GM12865 (cell line): ENCODE results near the gene TMTC1.

Experiments
- DNase-seq: peaks from one replicate; pipeline ENCODE4 v3.0.0; 2010; ENCODE audit warnings: low read depth
- H3K4me3 ChIP-seq: 2 replicates; pipeline ENCODE4 v1.5.1; 2011; ENCODE audit warnings: mild to moderate bottlenecking, low read depth, low read length, control low read depth
- TF ChIP-seq, protein P1 (sequence below): IDR thresholded peaks from 2 replicates; pipeline ENCODE4 v1.5.1; 2011; ENCODE audit warnings: low read length, control low read depth, low read depth, inconsistent platforms; ENCODE audit not compliant: insufficient read depth; ENCODE audit errors: missing control alignments

Gene TMTC1

DNA sequence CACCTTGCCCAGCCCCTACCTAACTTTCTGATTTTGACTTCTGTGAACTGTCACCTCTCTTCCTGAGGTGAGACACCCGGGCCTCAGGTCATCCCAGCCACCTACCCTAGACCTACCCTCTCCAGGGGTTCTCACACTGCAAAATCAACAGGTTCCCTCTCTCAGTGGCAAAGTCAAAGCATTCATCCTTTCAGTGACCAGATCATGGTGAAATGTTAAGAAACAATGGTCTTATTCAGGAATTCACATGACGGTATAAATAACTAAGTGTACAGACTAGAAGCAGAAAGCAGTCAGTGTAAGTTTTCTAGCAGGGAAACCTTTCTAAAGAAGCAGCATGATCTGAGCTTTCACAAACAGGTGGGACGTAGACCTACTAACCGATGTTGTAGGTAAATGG, 133.4 kb downstream of the TMTC1 start:
- no peak for DNase-seq
- TF ChIP-seq, protein P1, sequence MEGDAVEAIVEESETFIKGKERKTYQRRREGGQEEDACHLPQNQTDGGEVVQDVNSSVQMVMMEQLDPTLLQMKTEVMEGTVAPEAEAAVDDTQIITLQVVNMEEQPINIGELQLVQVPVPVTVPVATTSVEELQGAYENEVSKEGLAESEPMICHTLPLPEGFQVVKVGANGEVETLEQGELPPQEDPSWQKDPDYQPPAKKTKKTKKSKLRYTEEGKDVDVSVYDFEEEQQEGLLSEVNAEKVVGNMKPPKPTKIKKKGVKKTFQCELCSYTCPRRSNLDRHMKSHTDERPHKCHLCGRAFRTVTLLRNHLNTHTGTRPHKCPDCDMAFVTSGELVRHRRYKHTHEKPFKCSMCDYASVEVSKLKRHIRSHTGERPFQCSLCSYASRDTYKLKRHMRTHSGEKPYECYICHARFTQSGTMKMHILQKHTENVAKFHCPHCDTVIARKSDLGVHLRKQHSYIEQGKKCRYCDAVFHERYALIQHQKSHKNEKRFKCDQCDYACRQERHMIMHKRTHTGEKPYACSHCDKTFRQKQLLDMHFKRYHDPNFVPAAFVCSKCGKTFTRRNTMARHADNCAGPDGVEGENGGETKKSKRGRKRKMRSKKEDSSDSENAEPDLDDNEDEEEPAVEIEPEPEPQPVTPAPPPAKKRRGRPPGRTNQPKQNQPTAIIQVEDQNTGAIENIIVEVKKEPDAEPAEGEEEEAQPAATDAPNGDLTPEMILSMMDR: no peak

DNA sequence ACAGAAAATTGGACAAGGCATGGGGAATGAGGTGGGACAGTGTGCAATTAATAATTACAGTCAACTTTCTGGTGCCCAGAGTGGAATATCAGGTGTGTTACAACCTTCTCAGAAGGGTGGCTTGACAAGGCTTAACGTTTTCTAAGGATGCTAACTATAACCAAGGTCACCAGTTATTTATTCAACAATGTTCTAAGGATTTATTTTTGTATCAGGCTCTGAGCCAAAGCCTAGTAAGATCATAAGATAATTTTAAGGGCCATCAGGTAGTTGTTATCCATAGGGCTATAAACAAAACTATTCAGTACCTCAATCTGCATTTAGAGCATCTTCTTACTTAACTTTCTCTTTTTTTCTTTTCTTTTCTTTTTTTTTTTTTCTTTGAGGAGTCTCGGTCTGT, 134.0 kb downstream of the TMTC1 start:
- TF ChIP-seq, protein P1: no peak
- DNase-seq: no peak

More for the DNA sequence above, 133.4 kb downstream of the TMTC1 start:
- H3K4me3 ChIP-seq: no peak overlapping the region

DNA sequence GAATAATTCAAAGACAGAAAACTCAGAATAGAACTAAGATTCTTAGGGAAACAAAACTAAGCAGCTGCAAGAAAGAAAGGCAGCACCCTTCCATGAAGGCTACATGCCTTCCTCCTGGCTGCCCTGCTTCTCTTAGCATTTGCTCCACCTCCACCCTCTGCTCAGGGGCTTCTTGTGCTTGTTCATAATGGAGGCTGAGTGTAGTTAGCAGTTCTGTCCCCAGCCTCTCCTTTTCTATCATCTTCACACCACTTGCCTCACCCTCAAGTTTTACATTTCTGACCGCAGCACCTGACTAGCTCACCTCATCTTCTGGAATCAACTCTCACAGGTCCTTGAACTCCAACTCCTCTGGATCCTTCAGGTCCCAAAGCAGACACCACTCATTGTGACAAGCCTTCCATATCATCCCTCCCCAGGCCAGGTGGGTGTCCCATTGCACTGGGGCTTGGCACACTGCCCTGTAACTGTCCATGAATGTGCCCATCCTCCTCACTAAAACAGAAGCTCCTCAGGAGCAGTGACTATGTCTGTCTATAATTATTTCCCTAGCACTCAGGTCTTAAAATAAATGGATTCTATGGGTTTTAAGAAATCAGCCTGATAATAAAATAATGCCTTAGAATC, 139.1 kb downstream of the TMTC1 start:
- TF ChIP-seq, protein P1: no peak
- DNase-seq: no peak
- H3K4me3 ChIP-seq: no peak overlapping the region

More for the DNA sequence above, 134.0 kb downstream of the TMTC1 start:
- no peak overlapping the region for H3K4me3 ChIP-seq

DNA sequence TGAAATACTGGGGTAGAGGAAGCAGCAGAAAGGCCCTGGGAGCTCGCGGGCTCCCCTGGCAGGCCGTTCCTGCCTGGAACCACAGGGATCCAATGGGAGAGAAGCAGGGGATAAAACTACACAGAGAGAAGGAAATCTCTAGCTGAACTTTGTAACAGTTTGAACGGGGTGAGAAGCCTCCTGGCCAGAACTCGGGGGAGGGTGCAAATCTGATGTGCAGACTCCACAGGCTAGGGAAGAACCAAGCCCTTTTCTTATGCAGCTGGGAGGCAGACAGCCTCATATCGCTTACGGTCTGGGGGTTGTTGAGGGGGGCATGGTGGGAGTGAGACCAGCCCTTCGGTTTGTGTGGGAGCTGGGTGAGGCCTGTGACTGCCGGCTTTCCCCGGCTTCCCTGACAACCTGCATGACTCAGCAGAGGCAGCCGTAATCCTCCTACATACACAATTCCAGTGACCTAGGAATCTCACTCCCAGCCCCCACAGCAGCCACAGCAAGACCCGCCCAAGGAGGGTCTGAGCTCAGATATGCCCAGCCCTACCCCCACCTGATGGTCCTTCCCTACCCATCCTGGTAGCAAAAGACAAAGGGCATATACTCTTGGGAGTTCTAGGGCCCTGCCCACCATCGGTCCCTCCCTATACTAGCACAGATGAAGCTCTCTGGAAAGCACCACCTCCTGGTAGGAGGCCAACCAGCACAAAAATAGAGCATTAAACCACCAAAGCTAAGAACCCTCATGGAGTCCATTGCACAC, 143.0 kb downstream of the TMTC1 start:
- TF ChIP-seq, protein P1: no peak
- no peak overlapping the region for H3K4me3 ChIP-seq
- DNase-seq: no peak

DNA sequence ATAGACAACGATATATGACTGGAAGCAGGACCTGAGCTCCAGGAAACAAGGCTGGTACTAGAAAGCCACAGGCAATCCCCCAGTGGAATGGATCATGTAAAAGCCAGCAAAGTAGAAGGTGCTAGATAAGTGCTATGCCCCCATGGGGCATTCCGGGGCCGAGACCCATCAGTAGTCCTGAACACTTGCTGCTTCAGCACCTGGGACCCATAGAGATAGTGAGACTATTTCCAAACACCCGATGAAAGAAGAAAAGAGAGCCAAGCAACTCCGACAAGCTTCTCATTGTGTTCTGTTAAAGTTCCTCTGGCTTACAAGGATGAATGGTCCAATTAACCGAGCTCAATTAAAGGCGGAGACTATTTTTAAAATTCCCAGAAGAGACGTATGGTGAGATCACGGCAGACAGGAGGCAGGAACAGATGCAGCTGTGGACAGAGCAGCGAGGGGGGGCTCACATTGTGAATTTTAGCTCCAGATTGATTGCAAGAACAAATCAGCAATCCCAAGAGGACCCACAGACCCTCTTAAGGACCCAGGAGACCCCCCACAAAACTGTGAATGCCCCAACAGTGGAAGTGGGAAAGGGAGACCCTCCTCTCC, 143.7 kb downstream of the TMTC1 start:
- H3K4me3 ChIP-seq: no peak overlapping the region
- TF ChIP-seq, protein P1: no peak
- DNase-seq: no peak

DNA sequence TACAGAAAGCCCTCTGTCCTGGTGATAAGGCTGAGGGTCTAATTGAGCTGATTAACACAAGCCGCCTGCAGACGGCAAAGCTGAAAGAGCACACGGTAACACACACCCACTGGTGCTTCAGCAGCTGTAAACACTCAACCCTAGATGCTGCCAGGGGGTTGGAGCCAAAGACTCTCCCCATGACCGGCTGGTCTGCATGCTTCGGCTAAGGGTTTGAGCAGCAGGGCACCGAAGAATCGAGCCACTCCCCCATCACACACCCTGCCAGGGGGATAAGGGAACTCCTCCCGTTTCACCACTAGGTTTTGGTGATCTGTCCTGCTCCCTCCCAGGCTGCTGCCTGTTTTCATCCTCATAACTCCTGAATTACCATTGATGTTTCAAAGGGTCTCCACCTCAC, 145.2 kb downstream of the TMTC1 start:
- TF ChIP-seq, protein P1: no peak
- H3K4me3 ChIP-seq: no peak overlapping the region
- no peak for DNase-seq
